ENCODE results near the gene DHX35. TPM values are rescaled to one million over a fixed set of nuclear protein-coding genes. Genes with fewer than 3 reads are reported as not detected.

The DHX35 gene
- total and polyA plus RNA-seq, 2 of the 13 experiments (the other 11 are each of a cell fraction or from before 2014, with no cell fraction given): 25.8 to 28.7 TPM

DNA sequence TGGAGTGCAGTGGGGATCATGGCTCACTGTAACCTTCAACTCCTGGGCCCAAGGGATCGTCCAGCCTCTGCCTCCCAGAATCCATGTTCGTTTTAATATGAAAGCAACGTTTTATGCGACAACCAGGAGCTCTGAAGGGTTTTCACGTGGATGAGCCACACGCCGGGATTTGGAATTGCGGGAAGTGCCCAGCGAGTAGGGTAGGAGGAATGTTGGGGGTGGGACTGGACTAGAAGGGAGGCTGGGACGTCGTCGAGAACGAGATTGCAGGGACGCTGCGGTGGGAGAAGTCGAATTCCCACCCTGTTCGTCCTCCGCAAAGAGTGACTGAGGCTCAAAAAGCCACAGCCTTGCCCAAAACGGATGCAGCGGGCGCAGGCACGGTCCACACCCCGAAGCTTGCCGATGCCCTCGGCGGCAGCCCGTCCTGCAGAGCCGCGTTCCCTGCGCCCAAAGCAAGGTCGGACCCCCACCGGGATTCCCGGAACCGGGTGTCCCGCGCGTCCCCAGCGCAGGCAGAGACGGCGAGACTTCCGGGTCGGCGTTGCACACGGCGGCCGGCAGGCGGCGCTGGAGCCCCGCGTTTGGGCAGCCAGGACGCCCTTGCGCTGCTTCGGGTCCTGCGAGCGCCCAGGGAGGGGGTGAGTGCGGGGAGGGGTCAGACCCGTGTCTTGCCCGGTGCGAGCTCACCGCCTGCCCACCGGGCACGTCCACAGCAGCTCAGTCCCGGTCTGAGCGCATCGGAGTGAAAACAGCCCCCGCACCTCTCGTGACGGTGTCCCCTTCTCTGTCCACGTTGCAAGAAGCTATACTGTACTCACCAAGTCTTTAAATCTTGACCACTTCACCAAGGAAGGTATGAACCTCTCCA lies 87.8 kb downstream of the DHX35 start (continued):
- TF ChIP-seq CEBPZ (IDR thresholded peaks at IDR 0.05; ENCODE audit: low read length) (no peak), CBX1 (IDR thresholded peaks at IDR 0.05; ENCODE audit: low read depth) (peak; percentile 98), ARNT (IDR thresholded peaks at IDR 0.05) (no peak), ATF7-NPFF (CRISPR knock-in tag; IDR thresholded peaks at IDR 0.05; ENCODE audit: low read depth) (peak; percentile 98), MIER2 (CRISPR knock-in tag; IDR thresholded peaks at IDR 0.05) (peak; percentile 82), CSRNP1 (CRISPR knock-in tag; IDR thresholded peaks at IDR 0.05) (peak; percentile 96; the same call in 1 of the 2 replicates), ZKSCAN8 (CRISPR knock-in tag; IDR thresholded peaks at IDR 0.05; ENCODE audit: borderline replicate concordance) (peak; percentile 72), ZMYM3 (CRISPR knock-in tag; IDR thresholded peaks at IDR 0.05) (peak; percentile 77), ZSCAN31 (CRISPR knock-in tag; IDR thresholded peaks at IDR 0.05; ENCODE audit: low read depth) (peak; percentile 98), CENPX (CRISPR knock-in tag; IDR thresholded peaks at IDR 0.05) (no peak), ZFP36L2 (CRISPR knock-in tag; IDR thresholded peaks at IDR 0.05) (no peak; the same call in 1 of the 2 replicates), HNRNPLL (IDR thresholded peaks at IDR 0.05; ENCODE audit: low read depth, low read length, poor library complexity, severe bottlenecking) (peak; percentile 98), ZNF83 (CRISPR knock-in tag; IDR thresholded peaks at IDR 0.05; ENCODE audit: borderline replicate concordance) (peak; percentile 99), YEATS2 (CRISPR knock-in tag; IDR thresholded peaks at IDR 0.05; ENCODE audit: borderline replicate concordance) (peak; percentile 86; the same call in 1 of the 2 replicates), ZSCAN12 (CRISPR knock-in tag; IDR thresholded peaks at IDR 0.05) (peak; percentile 86; the same call in 1 of the 2 replicates), SAFB2 (CRISPR knock-in tag; IDR thresholded peaks at IDR 0.05; ENCODE audit: borderline replicate concordance, low read depth) (peak; percentile 91; the same call in 1 of the 2 replicates), ZNF33B (CRISPR knock-in tag; IDR thresholded peaks at IDR 0.05) (peak; percentile 84; the same call in 1 of the 2 replicates), HNF4G (IDR thresholded peaks at IDR 0.05; ENCODE audit: borderline replicate concordance, low read depth, low read length) (no peak), HNF4G (CRISPR knock-in tag; IDR thresholded peaks at IDR 0.05; ENCODE audit: borderline replicate concordance, low read depth) (peak; percentile 93), ZNF740 (CRISPR knock-in tag; IDR thresholded peaks at IDR 0.05) (peak; percentile 82; the same call in 1 of the 2 replicates), HMGA1 (CRISPR knock-in tag; conservative IDR thresholded peaks at IDR 0.05) (no peak), ZNF816 (CRISPR knock-in tag; IDR thresholded peaks at IDR 0.05; ENCODE audit: borderline replicate concordance) (peak; percentile 92; the same call in 1 of the 2 replicates)
- TF ChIP-seq, protein P1, sequence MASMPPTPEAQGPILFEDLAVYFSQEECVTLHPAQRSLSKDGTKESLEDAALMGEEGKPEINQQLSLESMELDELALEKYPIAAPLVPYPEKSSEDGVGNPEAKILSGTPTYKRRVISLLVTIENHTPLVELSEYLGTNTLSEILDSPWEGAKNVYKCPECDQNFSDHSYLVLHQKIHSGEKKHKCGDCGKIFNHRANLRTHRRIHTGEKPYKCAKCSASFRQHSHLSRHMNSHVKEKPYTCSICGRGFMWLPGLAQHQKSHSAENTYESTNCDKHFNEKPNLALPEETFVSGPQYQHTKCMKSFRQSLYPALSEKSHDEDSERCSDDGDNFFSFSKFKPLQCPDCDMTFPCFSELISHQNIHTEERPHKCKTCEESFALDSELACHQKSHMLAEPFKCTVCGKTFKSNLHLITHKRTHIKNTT (CRISPR knock-in tag; IDR thresholded peaks at IDR 0.05): no peak

Data from HepG2 (cell line).